LHCN-M2 (cell line): ENCODE measurements around the gene NTSR2. TPM values are rescaled to one million over a fixed set of nuclear protein-coding genes. Genes with fewer than 3 reads are reported as not detected.

Source experiments
- DNase-seq: peaks from one replicate; pipeline ENCODE4 v3.0.0-alpha.2; 2012; ENCODE audit warnings: low read depth
- polyA plus RNA-seq: library from polyadenylated mRNA; unstranded; fragments of >200 nt; gene quantifications from one replicate; pipeline ENCODE4 v1.2.1, GENCODE V29; 2012; ENCODE audit warnings: missing spikeins
- total RNA-seq: library from RNA; depleted of rRNA; stranded (reverse); fragments of >200 nt; gene quantifications from 2 replicates; pipeline ENCODE4 v1.2.3, GENCODE V29; 2014; rRNA removed

NTSR2 gene, protein sequence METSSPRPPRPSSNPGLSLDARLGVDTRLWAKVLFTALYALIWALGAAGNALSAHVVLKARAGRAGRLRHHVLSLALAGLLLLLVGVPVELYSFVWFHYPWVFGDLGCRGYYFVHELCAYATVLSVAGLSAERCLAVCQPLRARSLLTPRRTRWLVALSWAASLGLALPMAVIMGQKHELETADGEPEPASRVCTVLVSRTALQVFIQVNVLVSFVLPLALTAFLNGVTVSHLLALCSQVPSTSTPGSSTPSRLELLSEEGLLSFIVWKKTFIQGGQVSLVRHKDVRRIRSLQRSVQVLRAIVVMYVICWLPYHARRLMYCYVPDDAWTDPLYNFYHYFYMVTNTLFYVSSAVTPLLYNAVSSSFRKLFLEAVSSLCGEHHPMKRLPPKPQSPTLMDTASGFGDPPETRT
- total RNA-seq, result not detected in 2 replicates
- not detected for polyA plus RNA-seq

DNA sequence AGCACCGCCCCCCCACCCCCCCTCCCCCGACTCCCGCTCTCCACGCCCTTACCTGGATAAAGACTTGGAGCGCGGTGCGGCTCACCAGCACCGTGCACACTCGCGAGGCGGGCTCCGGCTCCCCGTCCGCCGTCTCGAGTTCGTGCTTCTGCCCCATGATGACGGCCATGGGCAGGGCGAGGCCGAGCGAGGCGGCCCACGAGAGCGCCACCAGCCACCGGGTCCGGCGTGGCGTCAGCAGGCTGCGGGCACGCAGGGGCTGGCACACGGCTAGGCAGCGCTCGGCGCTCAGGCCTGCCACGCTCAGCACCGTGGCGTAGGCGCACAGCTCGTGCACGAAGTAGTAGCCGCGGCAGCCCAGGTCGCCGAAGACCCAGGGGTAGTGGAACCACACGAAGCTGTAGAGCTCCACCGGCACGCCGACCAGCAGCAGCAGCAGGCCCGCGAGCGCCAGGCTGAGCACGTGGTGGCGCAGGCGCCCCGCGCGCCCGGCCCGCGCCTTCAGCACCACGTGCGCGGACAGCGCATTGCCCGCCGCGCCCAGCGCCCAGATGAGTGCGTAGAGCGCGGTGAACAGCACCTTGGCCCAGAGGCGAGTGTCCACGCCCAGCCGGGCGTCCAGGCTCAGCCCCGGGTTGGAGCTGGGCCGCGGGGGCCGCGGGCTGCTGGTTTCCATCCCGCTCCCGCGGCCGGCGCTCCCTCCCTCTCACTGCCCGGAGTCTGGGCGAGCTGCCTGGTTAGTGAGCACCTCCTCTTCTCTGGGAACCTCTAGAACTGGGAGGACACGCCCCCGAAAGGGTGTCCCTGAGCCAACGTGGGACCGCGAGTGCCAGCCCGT is at the start of gene NTSR2:
NTSR2 (minus strand) TSS at position 742 of the 838 bp plus-strand sequence; CDS start at position 676, 66 bp downstream.
- DNase-seq, result no peak

DNA sequence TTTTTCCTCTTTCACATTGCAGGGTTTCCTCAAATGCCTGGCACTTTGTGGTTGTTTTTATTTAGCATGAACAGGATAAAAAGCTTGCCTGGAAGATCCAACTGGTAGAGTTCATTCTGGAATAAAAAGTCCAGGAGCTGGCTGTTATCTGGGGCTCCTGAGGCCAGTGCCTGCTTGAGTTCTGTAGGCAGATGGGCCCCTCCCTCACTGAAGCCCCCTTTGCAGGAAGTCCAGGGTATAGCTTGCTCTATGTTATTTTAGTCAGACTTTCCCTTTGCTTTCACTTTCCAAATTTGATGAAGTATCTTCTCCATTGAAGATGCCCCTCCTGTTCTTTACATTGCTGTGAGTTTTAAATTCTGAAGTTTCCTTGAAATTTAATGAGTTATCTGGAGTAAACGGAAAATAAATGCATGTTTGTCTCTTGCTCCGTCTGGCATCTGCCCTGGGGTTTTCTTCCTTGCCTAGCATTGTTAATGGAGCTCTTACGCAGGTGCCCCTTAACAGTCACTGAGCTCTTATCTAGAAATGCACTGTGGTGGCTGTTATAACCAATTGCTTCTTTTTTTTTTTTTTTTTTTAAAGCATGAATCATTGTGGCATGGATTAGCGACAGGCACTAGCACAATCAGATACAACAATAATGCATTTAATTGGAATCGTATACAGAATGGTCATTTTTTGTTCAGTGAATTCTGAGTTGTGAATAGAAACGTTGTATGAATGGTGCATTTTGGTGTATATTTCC is 49.4 kb upstream of the NTSR2 start:
- no peak for DNase-seq

DNA sequence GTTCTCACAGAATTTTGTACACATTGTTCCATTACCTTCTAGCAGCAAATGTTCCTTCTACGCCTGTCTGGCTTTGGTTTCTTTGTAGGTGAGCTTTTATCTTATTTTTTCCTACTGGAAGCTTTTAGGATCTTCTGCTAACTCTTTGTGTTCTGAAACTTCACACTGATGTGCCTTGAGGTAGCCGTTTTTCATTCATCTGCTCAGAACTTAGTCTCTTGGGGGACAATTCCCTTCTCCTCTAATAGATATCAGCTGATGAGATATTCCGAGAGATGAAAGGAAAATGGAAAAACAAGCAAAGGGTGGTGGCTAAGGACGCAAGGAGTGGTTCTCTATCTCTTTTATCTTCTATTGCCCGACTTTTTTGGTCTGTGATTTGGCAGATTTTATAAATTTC is 48.6 kb upstream of the NTSR2 start:
- DNase-seq, result no peak

DNA sequence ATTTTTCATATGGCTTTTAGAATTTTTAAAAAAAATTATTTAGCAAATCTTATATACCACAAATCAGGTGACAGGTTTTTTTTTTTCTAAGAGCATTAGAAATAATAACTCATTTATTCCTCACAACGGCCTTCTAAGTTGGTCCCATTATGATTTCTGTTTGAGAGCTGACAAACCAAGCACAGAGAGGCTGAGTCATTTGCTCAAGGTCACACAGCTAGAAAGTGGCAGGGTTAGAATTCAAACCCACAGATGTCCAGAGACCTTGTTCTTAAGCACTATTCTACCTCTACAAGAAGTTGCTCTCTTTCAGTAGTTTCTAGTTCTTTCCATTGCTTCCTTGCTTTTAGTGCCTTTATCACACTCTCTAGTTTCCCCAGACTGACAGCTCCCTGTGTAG is 47.6 kb upstream of the NTSR2 start:
- DNase-seq, result no peak

DNA sequence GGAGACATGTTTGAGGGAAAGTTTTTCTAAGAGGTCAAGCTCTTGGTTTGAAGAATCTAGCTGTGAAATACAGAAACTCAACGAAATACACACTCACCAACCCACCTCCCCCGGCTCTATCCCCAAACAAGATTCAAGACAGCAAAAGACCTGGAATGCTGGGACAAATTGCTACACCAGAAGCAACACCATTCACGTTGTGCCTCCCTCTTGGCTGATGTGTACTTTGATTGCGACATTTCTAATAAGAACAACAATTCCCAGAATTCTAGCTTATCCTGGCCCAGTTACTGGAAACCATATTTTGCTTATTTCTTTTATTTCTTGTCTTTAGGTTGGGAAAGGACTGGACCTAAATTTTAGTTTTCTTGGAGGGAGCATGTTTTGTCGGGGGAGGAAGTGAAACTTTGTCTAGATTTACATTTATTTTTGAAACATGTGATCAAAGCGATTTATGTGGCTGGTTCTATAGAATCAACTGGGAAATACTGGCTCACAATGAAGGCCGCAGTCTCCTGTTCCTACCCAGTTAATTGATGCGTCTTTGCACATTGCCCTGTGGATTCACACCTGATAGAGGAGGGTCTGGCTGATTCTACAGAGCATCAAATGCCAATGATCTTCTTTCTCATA is 46.8 kb upstream of the NTSR2 start:
- peak; percentile 19 for DNase-seq

DNA sequence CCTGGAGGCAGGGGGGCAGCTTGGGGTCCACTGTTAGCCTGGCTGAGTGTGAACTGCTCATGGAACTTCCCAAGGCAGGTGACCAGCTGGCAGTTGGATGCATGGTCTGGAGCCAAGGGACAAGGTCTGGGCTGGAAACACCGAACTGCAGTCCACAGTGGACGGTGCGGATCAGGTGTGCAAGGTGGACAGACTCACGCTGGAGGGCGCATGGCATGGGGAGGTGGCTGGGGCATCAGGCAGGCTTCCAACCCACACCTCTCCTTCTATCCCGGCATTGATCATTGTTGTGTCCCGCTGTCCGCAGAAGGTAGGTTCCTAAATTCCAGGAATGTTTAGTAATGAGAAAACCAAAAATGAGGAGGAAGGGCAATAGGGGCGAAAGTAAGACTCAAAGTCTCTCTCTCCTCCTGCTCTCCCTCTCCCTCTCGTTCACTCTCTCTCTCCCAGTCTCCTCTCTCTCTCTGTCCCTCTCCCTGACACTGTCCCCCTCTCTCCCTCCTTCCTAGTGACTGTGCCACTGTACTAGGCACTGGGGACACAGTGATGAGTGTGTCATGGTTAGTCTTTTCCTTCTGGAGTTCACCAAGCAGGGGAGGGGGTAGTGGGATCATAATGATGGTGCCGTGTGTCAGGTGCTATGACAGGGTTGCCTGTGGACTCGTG is 46.1 kb upstream of the NTSR2 start:
- no peak for DNase-seq

DNA sequence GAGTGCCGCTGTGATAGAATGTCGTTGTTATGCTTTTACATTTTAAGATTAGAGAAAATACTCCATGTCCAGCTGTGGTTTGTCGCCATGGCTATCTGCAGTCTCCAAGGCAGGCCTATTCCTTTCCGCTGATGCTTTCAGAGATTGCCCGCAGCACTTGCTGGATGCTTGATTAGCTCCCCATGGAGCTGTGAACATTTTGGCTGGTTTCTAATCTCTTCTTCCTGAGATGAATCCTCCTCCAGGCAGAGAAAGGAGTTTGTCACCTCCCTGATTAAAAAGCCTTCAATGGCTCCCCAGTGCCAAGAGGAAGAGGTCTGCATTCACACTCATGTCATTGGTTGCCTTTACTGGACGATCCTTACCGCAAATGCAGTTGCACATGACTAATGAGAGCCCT is 43.8 kb upstream of the NTSR2 start:
- DNase-seq, result no peak

DNA sequence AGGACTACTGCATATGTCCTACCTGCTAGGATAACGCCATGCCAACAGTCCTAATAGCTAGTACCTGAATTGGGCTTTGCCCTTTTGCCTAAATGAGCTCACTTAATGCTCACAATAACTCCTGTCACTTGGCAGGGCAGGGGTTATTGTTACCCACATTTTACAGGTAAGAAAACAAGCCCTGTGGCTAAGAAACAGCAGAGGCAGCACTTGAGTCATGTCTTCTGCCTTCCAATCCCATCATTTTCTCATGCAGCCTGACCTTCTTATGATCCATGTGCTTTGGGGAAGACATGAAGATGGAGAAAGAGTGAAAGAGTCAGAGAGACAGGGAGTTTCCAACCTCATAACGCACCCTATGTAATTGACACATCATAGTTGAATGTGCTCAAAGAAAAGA is 42.9 kb upstream of the NTSR2 start:
- no peak for DNase-seq

DNA sequence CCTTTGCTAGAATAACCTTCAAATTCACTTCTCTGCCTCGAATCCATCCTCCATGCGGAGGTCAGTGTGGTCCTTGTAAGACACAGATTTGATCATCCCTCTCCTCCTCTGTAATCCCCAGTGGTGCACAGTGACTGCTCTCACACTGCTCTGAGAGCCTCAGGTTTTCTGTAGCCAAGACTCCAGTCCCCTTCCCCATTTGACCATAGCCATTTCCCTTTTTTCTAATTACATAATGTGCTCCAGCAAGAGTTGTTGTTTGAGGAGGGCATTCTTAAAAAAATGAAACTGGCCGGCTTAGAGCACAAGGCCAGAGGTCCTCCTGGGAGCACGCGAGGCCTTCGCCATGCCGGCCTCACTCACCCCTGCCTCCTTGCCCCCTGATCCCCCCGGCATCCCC is 41.8 kb upstream of the NTSR2 start:
- no peak for DNase-seq

DNA sequence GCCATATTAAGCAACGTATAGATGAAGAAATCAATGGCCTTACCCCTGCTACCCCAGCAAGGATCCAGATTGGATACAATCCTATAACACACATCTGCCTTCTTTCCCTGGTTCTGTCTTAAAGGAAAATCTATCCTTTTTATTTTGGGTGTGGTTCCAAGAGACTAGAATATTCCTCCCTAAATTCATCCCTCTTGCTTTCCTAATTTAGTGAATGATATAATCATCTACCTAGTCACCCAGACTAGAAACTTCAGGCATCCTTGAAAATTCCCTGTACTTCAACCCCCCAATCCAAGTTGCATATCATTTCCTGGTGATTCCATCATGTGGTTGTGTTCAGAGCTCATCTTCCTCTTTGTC is 41.3 kb upstream of the NTSR2 start:
- DNase-seq, result no peak

DNA sequence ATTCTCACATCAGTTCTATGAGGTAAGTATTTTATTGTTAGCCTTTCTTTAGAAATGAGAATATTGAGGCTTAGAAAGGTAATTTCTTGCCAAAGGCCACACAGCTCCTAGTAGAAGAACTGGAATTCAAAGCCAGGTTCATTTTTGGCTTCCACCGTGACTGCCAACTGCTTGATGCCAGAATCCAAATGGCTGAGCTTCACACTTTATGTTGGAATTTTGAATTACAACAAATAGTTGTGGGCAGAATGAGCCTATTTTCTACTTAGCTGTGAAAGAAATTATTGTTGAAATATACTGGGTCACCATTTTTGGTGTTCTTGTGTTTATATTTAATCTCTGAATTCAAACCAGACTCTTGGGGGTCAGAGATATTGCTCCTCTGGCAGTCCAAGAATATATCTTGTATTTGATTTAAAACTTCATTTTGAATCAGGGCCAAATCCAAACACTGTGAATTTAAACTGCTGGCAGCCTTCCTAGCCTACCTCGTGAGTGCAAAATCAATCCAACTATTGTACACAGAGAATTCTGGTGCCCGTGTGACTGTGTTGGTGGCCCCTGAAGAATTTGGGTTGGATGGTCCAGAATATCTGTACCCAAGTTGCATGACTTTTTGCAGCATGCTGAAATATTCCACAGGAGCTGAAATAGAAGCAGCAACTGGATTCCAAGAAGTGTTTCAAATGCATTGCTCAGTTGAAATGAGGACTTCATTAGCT is 40.8 kb upstream of the NTSR2 start:
- no peak for DNase-seq

DNA sequence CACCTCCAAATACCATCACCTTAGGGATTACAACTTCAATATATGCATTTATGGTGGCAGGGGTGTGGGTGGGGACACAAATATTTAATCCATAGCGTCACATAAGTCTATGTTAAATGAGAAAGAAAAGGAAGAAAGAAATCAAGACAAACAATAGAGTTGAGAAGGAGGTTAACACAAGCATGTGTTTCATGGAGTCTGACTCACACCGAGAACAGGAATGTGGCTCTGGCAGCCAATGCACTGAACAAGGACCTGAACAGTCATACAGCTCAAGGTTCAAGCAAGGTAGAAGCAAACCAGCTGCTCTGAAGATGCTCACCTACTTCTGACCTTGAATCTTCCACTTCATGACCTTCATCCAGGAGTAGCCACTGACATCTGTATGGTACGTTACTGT is 40.2 kb upstream of the NTSR2 start:
- DNase-seq, result peak; percentile 44

DNA sequence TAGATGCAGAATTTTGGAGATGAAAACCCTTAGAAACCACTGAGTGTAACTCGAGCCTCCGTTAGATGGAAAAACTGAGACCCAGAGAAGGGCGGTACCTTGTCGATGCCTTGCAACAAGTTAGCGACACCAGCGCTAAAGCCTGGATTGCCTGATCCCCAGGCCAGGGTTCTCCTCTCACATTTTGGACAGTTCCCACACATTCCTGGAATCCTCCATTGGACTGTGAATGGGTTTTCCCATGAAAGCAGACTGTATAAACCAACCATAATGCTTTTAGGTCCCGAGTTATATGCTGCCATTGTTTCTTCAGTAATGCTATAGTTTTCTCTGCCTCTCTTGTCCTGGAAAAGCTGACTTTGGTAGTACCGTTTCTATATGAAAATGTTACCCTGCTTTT is 39.3 kb upstream of the NTSR2 start:
- DNase-seq, result no peak

DNA sequence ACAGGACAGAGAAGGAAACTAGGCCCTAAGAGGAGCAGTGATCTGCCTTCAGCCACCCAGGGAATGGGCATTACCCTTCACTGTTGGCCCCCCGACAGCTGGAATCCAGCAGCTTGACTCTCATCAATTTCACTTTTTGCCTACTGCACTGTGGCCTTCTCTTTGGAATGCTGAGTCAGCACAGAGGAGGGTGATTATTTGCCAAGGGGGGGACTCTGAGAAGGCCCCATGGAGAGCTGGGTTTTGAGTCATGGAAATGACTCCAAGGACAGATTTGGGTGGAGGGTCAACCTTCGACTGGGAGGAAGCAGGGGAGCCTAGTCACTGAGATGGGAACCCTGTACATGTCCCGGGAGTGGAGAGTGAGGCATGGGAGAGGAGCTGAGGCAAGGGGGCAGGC is 38.1 kb upstream of the NTSR2 start:
- DNase-seq, result no peak

DNA sequence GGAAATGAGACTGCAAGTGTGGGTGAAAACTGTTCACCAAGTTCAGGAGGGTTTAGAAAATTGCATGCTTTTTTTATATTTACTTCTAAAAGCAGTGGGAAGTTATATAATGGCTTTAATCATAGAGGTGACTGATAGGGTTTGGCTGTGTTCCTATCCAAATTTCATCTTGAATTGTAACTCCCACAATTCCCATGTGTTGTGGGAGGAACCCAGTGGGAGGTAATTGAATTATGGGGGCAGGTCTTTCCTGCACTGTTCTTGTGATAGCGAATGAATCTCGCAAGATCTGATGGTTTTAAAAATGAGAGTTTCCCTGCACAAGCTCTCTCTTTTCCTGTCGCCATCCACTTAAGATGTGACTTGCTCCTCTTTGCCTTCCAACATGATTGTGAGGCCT is 35.7 kb upstream of the NTSR2 start:
- DNase-seq, result no peak

DNA sequence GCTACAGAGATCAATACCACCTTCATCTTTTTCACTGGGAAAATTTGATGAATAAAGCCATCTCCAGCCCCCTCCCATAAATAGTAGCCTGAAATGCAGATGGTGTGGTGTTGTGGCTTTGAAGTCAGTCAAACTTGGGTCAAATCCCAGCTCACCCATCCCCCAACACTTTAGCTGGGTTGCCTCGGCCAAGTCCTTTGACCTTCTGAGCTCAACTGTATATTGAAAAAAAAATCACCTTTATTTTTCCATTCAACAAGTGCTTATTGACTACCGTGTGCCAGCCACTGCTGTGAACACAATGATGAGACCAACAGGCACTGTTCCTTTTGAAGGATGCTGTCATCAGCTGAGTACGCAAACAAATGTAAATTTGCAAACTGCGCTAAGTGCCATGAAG is 35.1 kb upstream of the NTSR2 start:
- DNase-seq, result no peak

DNA sequence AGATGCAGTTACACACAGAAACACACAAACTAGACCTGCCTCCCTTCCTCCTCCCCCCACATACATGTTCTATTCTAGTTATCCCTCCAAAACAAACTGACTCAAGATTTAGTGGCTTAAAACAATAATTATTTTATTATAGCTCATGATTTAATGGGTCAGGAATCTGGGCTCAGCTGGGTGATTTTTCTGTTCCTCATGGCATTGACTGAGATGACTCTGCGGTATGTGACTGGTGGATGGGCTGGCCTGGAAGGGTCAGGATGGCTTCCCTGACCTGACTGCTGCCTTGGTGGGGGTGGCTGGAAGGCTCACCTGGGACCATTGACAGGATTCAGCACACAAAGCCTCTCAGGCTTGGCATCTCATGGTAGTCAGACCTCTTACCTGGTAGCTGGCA is 33.7 kb upstream of the NTSR2 start:
- peak; percentile 43 for DNase-seq

DNA sequence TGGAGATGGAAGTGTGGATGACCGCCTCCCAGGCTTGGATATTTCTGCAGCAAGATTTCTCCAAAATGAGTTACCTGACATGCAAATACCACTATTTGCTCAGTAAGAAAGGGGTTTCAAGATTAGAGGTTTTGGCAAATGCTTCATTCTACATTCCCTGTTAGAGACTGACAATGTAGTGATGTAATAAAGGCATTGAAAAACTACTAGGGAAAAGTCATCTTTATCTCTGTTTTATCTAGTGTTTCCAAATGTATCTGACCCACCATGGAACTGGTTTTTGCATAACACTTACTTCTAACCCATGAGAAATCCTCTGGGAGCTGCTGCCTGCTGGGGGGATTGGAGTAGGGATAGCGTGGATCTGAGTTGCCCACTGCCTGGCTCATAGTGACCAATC is 33.0 kb upstream of the NTSR2 start:
- DNase-seq, result no peak

DNA sequence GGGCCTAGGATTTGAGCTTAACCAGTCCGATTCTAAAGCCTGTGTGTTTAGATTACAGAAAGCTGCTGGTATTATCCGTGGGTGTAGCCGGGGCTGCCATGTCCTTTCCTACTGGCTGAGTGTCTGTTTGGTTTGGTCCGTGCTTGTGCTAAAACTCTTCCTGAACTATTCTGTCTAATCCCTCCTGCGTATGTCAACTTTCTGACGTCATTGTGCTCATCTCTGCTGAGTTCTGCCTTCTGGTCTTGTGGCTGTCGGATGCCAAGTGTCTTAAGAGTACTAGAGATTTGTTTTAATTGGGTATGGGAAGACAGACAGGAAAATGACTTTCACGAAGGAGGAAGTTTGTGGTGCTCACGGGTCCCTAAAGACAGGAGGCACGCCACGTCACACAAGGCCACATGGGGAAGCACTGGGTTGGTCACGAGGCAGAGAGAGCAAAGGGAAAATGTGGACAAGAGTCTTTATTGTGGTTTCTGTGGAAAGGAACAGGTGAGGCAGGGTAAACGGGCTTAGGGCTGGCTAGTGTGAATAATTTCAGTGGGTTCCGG is 31.8 kb upstream of the NTSR2 start:
- no peak for DNase-seq

DNA sequence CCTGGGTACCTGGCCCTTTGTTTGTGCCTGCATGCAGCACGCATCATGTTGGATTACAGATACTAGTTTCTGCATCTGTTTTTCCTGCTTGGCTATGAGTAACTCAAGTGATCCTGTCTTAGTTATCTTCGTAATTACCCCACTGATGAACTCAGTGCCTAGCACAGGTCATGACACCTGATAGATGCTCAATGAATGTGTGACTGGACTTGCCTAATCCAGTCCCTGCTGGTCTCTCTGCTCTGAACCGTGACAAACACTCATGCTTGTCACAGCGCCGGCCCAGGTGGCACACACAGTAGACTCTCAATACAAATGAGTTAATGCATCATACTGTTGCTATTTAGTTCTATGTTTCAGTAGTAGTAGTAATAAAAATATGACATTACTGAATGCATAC is 31.2 kb upstream of the NTSR2 start:
- DNase-seq, result no peak
